Cardiac muscle cell (in vitro differentiated cells and primary cell): ENCODE results near the gene PDHX. TPM values are rescaled to one million over a fixed set of nuclear protein-coding genes. Genes with fewer than 3 reads are reported as not detected.
A peak's percentile ranks its signal among the peaks of the same experiment; 100 is the strongest.

Experiments
- DNase-seq, 2 donors: peaks; one replicate each; pipeline versions ENCODE4 v3.0.0 to v3.0.0-alpha.2; 2010 to 2017; ENCODE audit warnings: low read depth in 1 of 2, low spot score in 1 of 2
- H3K27ac ChIP-seq: fragments of 200-600 bp; sonication (generic); 2 replicates; pipeline ENCODE4 v1.5.1; 2016
- H3K27me3 ChIP-seq: fragments of 200-600 bp; sonication (generic); 2 replicates; pipeline ENCODE4 v1.6.0; 2016; ENCODE audit warnings: control low read depth
- H3K36me3 ChIP-seq: fragments of 200-600 bp; sonication (generic); 2 replicates; pipeline ENCODE4 v1.5.1; 2016; ENCODE audit warnings: control low read depth
- H3K4me1 ChIP-seq: fragments of 200-600 bp; sonication (generic); 2 replicates; pipeline ENCODE4 v1.8.1; 2017; ENCODE audit warnings: low read depth, mild to moderate bottlenecking, mixed run types
- H3K4me3 ChIP-seq: fragments of 200-600 bp; sonication (generic); 2 replicates; pipeline ENCODE4 v1.5.1; 2016; ENCODE audit warnings: mild to moderate bottlenecking
- H3K9me3 ChIP-seq: fragments of 200-600 bp; sonication (generic); 2 replicates; pipeline ENCODE4 v1.5.1; 2017; ENCODE audit warnings: low read depth, mild to moderate bottlenecking, control low read depth
- polyA plus RNA-seq: library from polyadenylated mRNA; unstranded; fragments of >200 nt; fragmentation: Nextera tagmentation; extraction: Ambion mirVana; gene quantifications from 2 replicates; pipeline ENCODE4 v1.2.1, GENCODE V29; 2016
- total RNA-seq: library from RNA; depleted of rRNA; stranded (reverse); fragments of >200 nt; gene quantifications from 2 replicates; pipeline ENCODE4 v1.2.3, GENCODE V29; 2016
- TF ChIP-seq, protein P1 (sequence below): IDR thresholded peaks from 2 replicates; pipeline ENCODE4 v1.5.1; 2012; ENCODE audit warnings: low read depth, mild to moderate bottlenecking, low read length

PDHX gene
- total and polyA plus RNA-seq, 2 experiments from 2014 or later: 69.9 to 87.1 TPM

DNA sequence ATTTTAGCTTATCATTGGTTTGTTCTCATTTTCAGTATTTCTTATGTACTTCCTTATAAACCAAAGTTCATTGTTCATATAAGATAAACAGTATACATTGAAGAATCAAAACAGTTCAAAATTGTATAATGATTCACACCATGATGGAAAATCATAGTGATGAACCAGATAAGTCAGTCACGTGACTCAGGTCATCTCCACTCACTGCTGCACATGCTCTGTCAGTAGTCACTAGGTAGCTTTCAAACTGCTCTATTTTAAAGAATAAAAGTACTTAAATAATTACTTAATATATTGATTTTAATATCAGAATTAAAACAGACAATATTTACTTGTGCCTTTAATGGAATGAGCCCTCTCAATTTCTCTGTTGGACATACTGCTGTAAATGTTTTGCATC, 37.5 kb downstream of the PDHX start:
- TF ChIP-seq, protein P1, sequence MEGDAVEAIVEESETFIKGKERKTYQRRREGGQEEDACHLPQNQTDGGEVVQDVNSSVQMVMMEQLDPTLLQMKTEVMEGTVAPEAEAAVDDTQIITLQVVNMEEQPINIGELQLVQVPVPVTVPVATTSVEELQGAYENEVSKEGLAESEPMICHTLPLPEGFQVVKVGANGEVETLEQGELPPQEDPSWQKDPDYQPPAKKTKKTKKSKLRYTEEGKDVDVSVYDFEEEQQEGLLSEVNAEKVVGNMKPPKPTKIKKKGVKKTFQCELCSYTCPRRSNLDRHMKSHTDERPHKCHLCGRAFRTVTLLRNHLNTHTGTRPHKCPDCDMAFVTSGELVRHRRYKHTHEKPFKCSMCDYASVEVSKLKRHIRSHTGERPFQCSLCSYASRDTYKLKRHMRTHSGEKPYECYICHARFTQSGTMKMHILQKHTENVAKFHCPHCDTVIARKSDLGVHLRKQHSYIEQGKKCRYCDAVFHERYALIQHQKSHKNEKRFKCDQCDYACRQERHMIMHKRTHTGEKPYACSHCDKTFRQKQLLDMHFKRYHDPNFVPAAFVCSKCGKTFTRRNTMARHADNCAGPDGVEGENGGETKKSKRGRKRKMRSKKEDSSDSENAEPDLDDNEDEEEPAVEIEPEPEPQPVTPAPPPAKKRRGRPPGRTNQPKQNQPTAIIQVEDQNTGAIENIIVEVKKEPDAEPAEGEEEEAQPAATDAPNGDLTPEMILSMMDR: no peak
- Histone ChIP-seq H3K9me3 (no peaks in the 10 kb centered on the region), H3K27me3 (no peaks in the 10 kb centered on the region), H3K4me3 (no peak overlapping the region), H3K4me1 (no peaks in the 10 kb centered on the region), H3K36me3 (peaks cover 4% of the 10 kb centered on the region), H3K27ac (no peak overlapping the region)
- DNase-seq: no peak

DNA sequence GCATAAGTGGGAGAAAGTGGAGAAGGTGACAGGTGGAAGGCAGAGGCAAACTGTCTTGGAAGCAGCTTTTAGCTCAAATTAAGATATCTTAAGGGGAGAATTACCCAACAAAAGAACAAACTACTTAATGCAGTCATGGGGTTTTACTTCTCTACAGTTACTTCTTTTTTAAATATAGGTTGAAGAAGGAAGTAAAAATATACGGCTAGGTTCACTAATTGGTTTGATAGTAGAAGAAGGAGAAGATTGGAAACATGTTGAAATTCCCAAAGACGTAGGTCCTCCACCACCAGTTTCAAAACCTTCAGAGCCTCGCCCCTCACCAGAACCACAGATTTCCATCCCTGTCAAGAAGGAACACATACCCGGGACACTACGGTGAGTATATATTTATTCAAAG, 40.8 kb downstream of the PDHX start:
- TF ChIP-seq, protein P1: no peak
- peaks cover 5% of the 10 kb centered on the region for H3K4me1 ChIP-seq
- DNase-seq: no peak
- no peaks in the 10 kb centered on the region for H3K27me3 ChIP-seq
- peaks cover 7% of the 10 kb centered on the region for H3K36me3 ChIP-seq
- H3K9me3 ChIP-seq: no peaks in the 10 kb centered on the region
- H3K27ac ChIP-seq: no peak overlapping the region
- no peak overlapping the region for H3K4me3 ChIP-seq

DNA sequence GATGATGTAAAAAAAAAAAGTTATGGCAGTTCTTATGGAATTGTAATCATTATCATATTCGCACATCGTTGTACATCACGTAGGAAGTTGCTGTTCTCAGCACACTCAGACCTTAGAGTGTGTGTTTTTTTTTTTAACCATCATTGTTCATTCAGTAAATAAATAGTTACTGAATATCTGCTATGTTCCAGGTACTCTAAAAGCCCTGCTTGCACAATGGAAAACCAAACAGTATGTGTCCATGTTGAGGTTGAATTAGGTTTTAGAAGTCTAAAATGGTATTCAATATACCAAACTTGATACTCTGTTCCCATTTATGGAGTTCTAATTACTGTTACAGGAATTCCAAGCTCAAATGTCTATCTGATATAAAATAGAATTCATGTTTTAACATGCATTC, 41.2 kb downstream of the PDHX start:
- no peak for DNase-seq
- Histone ChIP-seq H3K4me1 (peaks cover 5% of the 10 kb centered on the region), H3K4me3 (no peak overlapping the region), H3K27me3 (no peaks in the 10 kb centered on the region), H3K27ac (no peak overlapping the region), H3K9me3 (no peaks in the 10 kb centered on the region), H3K36me3 (peaks cover 7% of the 10 kb centered on the region)
- TF ChIP-seq, protein P1: no peak

DNA sequence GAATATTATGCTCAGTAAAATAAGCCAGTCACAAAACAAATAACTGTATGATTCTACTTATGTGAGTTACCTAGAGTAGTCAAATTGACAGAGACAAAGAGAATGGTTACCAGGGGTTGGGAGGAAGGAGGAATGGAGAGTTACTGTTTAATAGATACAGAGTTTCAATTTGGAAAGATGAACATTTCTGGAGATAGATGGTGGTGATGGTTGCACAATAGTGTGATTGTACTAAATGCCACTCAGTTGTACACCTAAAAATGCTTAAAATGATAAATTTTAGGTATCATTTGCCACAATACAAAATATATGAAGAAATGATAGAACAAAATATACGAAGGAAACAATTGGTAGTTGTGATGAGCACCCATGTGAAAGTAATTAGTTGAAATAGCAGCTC, 43.4 kb downstream of the PDHX start:
- no peaks in the 10 kb centered on the region for H3K27me3 ChIP-seq
- DNase-seq: no peak
- H3K4me3 ChIP-seq: no peak overlapping the region
- H3K9me3 ChIP-seq: no peaks in the 10 kb centered on the region
- TF ChIP-seq, protein P1: no peak
- peaks cover 5% of the 10 kb centered on the region for H3K4me1 ChIP-seq
- no peak overlapping the region for H3K27ac ChIP-seq
- H3K36me3 ChIP-seq: peaks cover 7% of the 10 kb centered on the region

DNA sequence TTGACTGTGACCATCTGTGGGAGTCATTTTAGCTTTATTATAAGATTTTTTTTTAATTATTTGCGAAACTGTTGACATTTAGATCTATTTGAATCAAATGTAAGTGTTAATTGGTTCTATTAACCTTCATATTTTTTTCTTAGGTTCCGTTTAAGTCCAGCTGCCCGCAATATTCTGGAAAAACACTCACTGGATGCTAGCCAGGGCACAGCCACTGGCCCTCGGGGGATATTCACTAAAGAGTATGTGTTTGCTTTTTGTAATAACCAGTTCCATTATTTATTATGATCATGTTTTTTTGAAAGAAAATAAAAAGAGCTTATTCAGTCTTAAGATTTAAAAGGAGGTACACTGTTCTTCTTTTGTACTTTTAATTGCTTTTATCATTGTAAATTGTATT, 43.9 kb downstream of the PDHX start:
- no peak overlapping the region for H3K27ac ChIP-seq
- no peaks in the 10 kb centered on the region for H3K27me3 ChIP-seq
- peaks cover 5% of the 10 kb centered on the region for H3K4me1 ChIP-seq
- peaks cover 7% of the 10 kb centered on the region for H3K36me3 ChIP-seq
- TF ChIP-seq, protein P1: no peak
- peak in 1 of 2 donors; percentile 4 for DNase-seq
- no peaks in the 10 kb centered on the region for H3K9me3 ChIP-seq
- no peak overlapping the region for H3K4me3 ChIP-seq

DNA sequence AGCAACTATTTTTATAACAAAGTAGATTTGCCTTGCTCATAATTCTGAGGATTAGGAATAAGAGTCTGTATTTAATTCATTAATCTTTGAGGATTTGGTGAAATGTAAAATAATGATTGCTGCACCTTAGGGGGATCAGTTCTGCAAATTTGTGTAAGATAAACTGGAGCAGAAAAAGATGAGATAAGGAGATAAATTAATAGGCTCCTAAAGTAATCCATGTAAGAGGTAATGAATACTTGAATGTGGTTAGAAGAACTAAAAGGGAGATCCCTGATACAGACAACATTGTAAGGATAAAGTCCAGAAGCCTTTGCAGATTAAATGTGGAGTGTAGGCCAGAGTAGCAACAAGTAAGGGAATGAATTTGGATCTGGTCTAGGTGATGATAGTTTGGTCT, 45.6 kb downstream of the PDHX start:
- no peaks in the 10 kb centered on the region for H3K9me3 ChIP-seq
- DNase-seq: no peak
- H3K36me3 ChIP-seq: peaks cover 16% of the 10 kb centered on the region
- no peak overlapping the region for H3K27ac ChIP-seq
- TF ChIP-seq, protein P1: no peak
- no peak overlapping the region for H3K4me3 ChIP-seq
- H3K4me1 ChIP-seq: peaks cover 5% of the 10 kb centered on the region
- no peaks in the 10 kb centered on the region for H3K27me3 ChIP-seq
